Upper lobe of left lung (tissue), 4 donors: ENCODE data around the gene CALN1.

Experiments used
- POLR2A ChIP-seq, 4 donors: fragments of 450-650 bp; IDR thresholded peaks; one replicate each; pipeline ENCODE4 v1.5.1; 2016 to 2017; ENCODE audit warnings: antibody characterized with exemption in 4 of 4, mild to moderate bottlenecking in 2 of 4
- TF ChIP-seq, protein P1 (sequence below), 6 experiments: fragments of 450-650 bp in 4 of 6; fragments of 200-600 bp in 2 of 6; sonication (generic) in 2 of 6; IDR thresholded peaks; one replicate each; pipeline ENCODE4 v1.5.1; 2016 to 2019; ENCODE audit warnings: antibody characterized with exemption in 6 of 6

DNA sequence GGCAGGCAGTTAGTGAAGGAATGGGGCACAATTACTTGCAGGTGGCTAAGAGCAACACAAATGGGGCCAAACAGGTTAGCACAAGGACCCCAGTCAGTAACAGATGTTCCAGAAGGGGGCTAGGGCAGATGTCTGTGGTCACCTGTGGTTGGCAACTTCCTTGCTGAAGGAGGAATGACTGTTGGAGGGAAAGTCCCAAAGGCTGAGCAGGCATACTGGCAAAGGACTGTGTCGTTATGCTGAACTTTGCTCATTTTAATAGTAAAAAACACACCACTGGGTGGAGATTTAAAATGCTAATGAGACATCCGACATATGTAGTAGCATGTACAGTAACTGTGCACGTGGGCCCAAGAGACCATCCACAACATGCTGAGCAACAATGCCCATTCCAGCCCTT, 511.6 kb downstream of the CALN1 start:
- TF ChIP-seq, protein P1, sequence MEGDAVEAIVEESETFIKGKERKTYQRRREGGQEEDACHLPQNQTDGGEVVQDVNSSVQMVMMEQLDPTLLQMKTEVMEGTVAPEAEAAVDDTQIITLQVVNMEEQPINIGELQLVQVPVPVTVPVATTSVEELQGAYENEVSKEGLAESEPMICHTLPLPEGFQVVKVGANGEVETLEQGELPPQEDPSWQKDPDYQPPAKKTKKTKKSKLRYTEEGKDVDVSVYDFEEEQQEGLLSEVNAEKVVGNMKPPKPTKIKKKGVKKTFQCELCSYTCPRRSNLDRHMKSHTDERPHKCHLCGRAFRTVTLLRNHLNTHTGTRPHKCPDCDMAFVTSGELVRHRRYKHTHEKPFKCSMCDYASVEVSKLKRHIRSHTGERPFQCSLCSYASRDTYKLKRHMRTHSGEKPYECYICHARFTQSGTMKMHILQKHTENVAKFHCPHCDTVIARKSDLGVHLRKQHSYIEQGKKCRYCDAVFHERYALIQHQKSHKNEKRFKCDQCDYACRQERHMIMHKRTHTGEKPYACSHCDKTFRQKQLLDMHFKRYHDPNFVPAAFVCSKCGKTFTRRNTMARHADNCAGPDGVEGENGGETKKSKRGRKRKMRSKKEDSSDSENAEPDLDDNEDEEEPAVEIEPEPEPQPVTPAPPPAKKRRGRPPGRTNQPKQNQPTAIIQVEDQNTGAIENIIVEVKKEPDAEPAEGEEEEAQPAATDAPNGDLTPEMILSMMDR (IDR thresholded peaks at IDR 0.05) = no peak
- TF ChIP-seq POLR2A (IDR thresholded peaks at IDR 0.05) = no peak
